Fibroblast of lung (primary cell): ENCODE results near the gene CEP85. TPM values are rescaled to one million over a fixed set of nuclear protein-coding genes. Genes with fewer than 3 reads are reported as not detected.
A peak's percentile ranks its signal among the peaks of the same experiment; 100 is the strongest.

ENCODE experiments used
- DNase-seq, 2 donors: peaks; one replicate each; pipeline versions ENCODE4 v3.0.0 to v3.0.0-alpha.2; 2010; ENCODE audit warnings: low read depth in 2 of 2
- H2AFZ ChIP-seq: 2 replicates; pipeline ENCODE4 v1.5.1; 2012; ENCODE audit warnings: low read length, control low read depth, inconsistent platforms
- H3K27ac ChIP-seq: 2 replicates; pipeline ENCODE4 v1.5.1; 2011; ENCODE audit warnings: low read length, control low read depth; ENCODE audit not compliant: insufficient read depth
- H3K27me3 ChIP-seq: 2 replicates; pipeline ENCODE4 v1.5.1; 2011; ENCODE audit warnings: mild to moderate bottlenecking, low read length; ENCODE audit not compliant: control insufficient read depth, insufficient read depth
- H3K36me3 ChIP-seq: 2 replicates; pipeline ENCODE4 v1.5.1; 2011; ENCODE audit warnings: low read length; ENCODE audit not compliant: control insufficient read depth, insufficient read depth
- H3K4me1 ChIP-seq: 2 replicates; pipeline ENCODE4 v1.5.1; 2011; ENCODE audit warnings: low read length; ENCODE audit not compliant: control insufficient read depth, insufficient read depth; ENCODE audit errors: extremely low read depth
- H3K4me2 ChIP-seq: 2 replicates; pipeline ENCODE4 v1.5.1; 2011; ENCODE audit warnings: low read length, control low read depth; ENCODE audit not compliant: insufficient read depth; ENCODE audit errors: extremely low read depth
- H3K4me3 ChIP-seq, 4 experiments: fragments of 200-600 bp in 1 of 4; sonication (generic) in 1 of 4; replicated peaks in 1 of 4; 2 replicates each; pipeline ENCODE4 v1.5.1; 2011 to 2016; ENCODE audit warnings: low read length in 4 of 4, low read depth in 3 of 4, mild to moderate bottlenecking in 3 of 4, control low read depth in 2 of 4, inconsistent platforms in 1 of 4, mixed read lengths in 1 of 4; ENCODE audit not compliant: insufficient read depth in 1 of 4; ENCODE audit errors: control extremely low read depth in 1 of 4
- H3K79me2 ChIP-seq: 2 replicates; pipeline ENCODE4 v1.5.1; 2012; ENCODE audit warnings: mild to moderate bottlenecking, low read length, inconsistent platforms; ENCODE audit not compliant: control insufficient read depth, insufficient read depth
- H3K9ac ChIP-seq: 2 replicates; pipeline ENCODE4 v1.5.1; 2011; ENCODE audit warnings: mild to moderate bottlenecking, low read length, control low read depth; ENCODE audit not compliant: insufficient read depth
- H3K9me3 ChIP-seq: 2 replicates; pipeline ENCODE4 v1.5.1; 2012; ENCODE audit warnings: low read depth, low read length; ENCODE audit not compliant: control insufficient read depth, insufficient read depth
- H4K20me1 ChIP-seq: 2 replicates; pipeline ENCODE4 v1.5.1; 2011; ENCODE audit warnings: low read length; ENCODE audit not compliant: control insufficient read depth, insufficient read depth; ENCODE audit errors: extremely low read depth
- CTCF ChIP-seq, 2 donors: IDR thresholded peaks in 1 of 2; conservative IDR thresholded peaks in 1 of 2; 1 replicate in 1 of 2; 2 replicates in 1 of 2; pipeline ENCODE4 v1.5.1; 2011 to 2012; ENCODE audit warnings: low read length in 2 of 2, control low read depth in 1 of 2, inconsistent platforms in 1 of 2, low read depth in 1 of 2, mild to moderate bottlenecking in 1 of 2
- EZH2 ChIP-seq: IDR thresholded peaks from 2 replicates; pipeline ENCODE4 v1.5.1; 2012; ENCODE audit warnings: low read length, control low read depth, mild to moderate bottlenecking; ENCODE audit errors: missing control alignments
- polyA plus RNA-seq, 2 donors: library from polyadenylated mRNA; depleted of rRNA in 1 of 2; stranded (reverse) in 1 of 2; unstranded in 1 of 2; fragments of >200 nt; gene quantifications; 2 replicates each; pipeline ENCODE4 v1.2.1, GENCODE V29; 2011 to 2012; ENCODE audit warnings: missing spikeins in 1 of 2
- total RNA-seq: library from RNA; depleted of rRNA; stranded (reverse); fragments of >200 nt; gene quantifications from 2 replicates; pipeline ENCODE4 v1.2.1, GENCODE V29; 2014

Gene CEP85
- total and polyA plus RNA-seq, 2 donors (not counting 1 experiment from before 2014, with no cell fraction given), result 4.7 to 6.9 TPM

GRCh38 chr1:26281091-26281958 lies 47.3 kb downstream of the CEP85 start:
- Histone ChIP-seq H3K9ac (no peak overlapping the region), H3K79me2 (peaks cover 39% of the 10 kb centered on the region), H4K20me1 (no peaks in the 10 kb centered on the region), H2AFZ (no peak overlapping the region), H3K4me1 (peaks cover 66% of the 10 kb centered on the region), H3K27me3 (no peaks in the 10 kb centered on the region), H3K27ac (peak overlapping the region; percentile 9), H3K4me3 (peak overlapping the region; percentile 20 to 96 (median 71)), H3K4me2 (peak overlapping the region; percentile 91), H3K9me3 (no peaks in the 10 kb centered on the region), H3K36me3 (peaks cover 16% of the 10 kb centered on the region)
- TF ChIP-seq CTCF (conservative IDR thresholded peaks at IDR 0.05 in 1 of 2, IDR thresholded peaks at IDR 0.05 in 1 of 2; ENCODE audit: low read depth in 1 of 2, low read length in 2 of 2) (no peak), EZH2 (no peak)
- no peak for DNase-seq

DNA sequence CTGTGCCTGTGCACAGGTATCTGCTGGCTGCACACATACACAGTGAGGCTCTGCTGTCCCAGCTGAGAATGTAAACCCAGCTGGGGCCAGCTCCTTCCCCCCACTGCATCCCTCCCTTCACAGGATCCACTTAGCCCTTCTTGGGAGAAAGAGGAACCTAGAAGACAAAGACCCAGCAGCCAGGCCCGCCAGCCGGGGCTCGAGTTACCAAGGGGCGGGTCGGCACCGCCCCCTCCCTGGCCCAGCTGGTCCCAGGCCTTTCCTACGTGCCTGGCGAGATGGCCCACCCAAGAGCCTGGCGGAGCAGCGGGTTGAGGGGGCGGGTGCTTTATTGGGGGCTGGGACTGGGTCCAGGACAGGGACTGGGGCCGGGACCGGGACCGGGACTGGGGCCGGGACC lies 48.0 kb downstream of the CEP85 start:
- Histone ChIP-seq H3K9me3 (no peaks in the 10 kb centered on the region), H2AFZ (no peak overlapping the region), H3K27ac (peak overlapping the region; percentile 9), H3K9ac (no peak overlapping the region), H3K36me3 (peaks cover 16% of the 10 kb centered on the region), H3K4me3 (peak overlapping the region; percentile 20 to 96 (median 71)), H4K20me1 (no peaks in the 10 kb centered on the region), H3K79me2 (peaks cover 39% of the 10 kb centered on the region), H3K27me3 (no peaks in the 10 kb centered on the region), H3K4me2 (peak overlapping the region; percentile 91), H3K4me1 (peaks cover 61% of the 10 kb centered on the region)
- DNase-seq, result peak; percentile 57 to 66
- TF ChIP-seq EZH2, result no peak
- no peak for TF ChIP-seq CTCF (conservative IDR thresholded peaks at IDR 0.05 in 1 of 2, IDR thresholded peaks at IDR 0.05 in 1 of 2; ENCODE audit: low read depth in 1 of 2, low read length in 2 of 2)

- H3K79me2 ChIP-seq, result peaks cover 39% of the 10 kb centered on the region
- H2AFZ ChIP-seq, result no peak overlapping the region
- TF ChIP-seq CTCF (conservative IDR thresholded peaks at IDR 0.05 in 1 of 2, IDR thresholded peaks at IDR 0.05 in 1 of 2; ENCODE audit: low read depth in 1 of 2, low read length in 2 of 2), result no peak
- no peak for TF ChIP-seq EZH2
- H3K4me2 ChIP-seq, result peak overlapping the region; percentile 26
- DNase-seq, result no peak
- no peaks in the 10 kb centered on the region for H3K9me3 ChIP-seq
- no peak overlapping the region for H3K9ac ChIP-seq
- peak overlapping the region in 2 of 4 experiments; percentile 12 to 96 for H3K4me3 ChIP-seq
- peaks cover 16% of the 10 kb centered on the region for H3K36me3 ChIP-seq
- peak overlapping the region; percentile 29 for H3K27ac ChIP-seq
- H4K20me1 ChIP-seq, result no peaks in the 10 kb centered on the region
- H3K4me1 ChIP-seq, result peaks cover 59% of the 10 kb centered on the region
- no peaks in the 10 kb centered on the region for H3K27me3 ChIP-seq
These were observed 48.5 kb downstream of the CEP85 start for GRCh38 chr1:26282401-26282918.
